ENCODE measurements around the gene CNGA3.

Gene CNGA3

GRCh38 chr2:98376301-98376910 is 30.1 kb downstream of the CNGA3 start:
- no peak overlapping the region for H2AK5ac ChIP-seq (ENCODE audit: low read length)
- H3K4me1 ChIP-seq (ENCODE audit: control insufficient read depth in 1 of 2, insufficient read depth in 2 of 2, low read length in 2 of 2) = peaks cover 12 to 24% of the 10 kb centered on the region in 2 experiments
- H3K14ac ChIP-seq (ENCODE audit: low read length) = no peak overlapping the region
- no peak overlapping the region for H4K12ac ChIP-seq (ENCODE audit: low read depth, low read length)
- no peak overlapping the region for H3K4ac ChIP-seq (ENCODE audit: low read depth, low read length)
- no peaks in the 10 kb centered on the region for H3K27me3 ChIP-seq (ENCODE audit: insufficient read depth, low read length)
- no peak overlapping the region for H3K23ac ChIP-seq (ENCODE audit: low read length)
- peak in 1 of 2 donors; percentile 30 for DNase-seq
- H3K4me3 ChIP-seq (ENCODE audit: low read depth, low read length) = no peak overlapping the region
- no peak overlapping the region for H3K27ac ChIP-seq (ENCODE audit: low read depth, low read length)
- H4K91ac ChIP-seq (ENCODE audit: low read depth, low read length) = no peak overlapping the region
- H3K36me3 ChIP-seq (ENCODE audit: control insufficient read depth in 1 of 2, insufficient read depth in 2 of 2, low read length in 2 of 2) = no peaks in the 10 kb centered on the region
- no peak overlapping the region for H2AFZ ChIP-seq (ENCODE audit: insufficient read depth, low read length, poor library complexity)
- H3K4me2 ChIP-seq (ENCODE audit: low read length) = no peak overlapping the region
- no peaks in the 10 kb centered on the region for H3K9me3 ChIP-seq (ENCODE audit: insufficient read depth, low read depth, low read length)
- H2BK5ac ChIP-seq (ENCODE audit: low read depth, low read length, poor library complexity) = no peak overlapping the region
- H4K8ac ChIP-seq (ENCODE audit: low read depth, low read length) = no peak overlapping the region
- no peaks in the 10 kb centered on the region for H3K79me2 ChIP-seq (ENCODE audit: control insufficient read depth, insufficient read depth, low read length, poor library complexity)
- no peak overlapping the region for H2BK12ac ChIP-seq (ENCODE audit: low read length)
- no peak overlapping the region for H3K9ac ChIP-seq (ENCODE audit: low read length)
- H3K79me1 ChIP-seq (ENCODE audit: low read length) = no peaks in the 10 kb centered on the region
- whole genome bisulfite sequencing (ENCODE audit: extremely low coverage, insufficient coverage, insufficient read length) = no CpG with 5 or more reads among the region's 6 CpGs
- no peak overlapping the region for H2BK120ac ChIP-seq (ENCODE audit: insufficient read depth, low read length, poor library complexity)
- no peak overlapping the region for H3K18ac ChIP-seq (ENCODE audit: low read length)

- Histone ChIP-seq H3K18ac (ENCODE audit: low read length) (no peak overlapping the region), H3K9me3 (ENCODE audit: insufficient read depth, low read depth, low read length) (no peaks in the 10 kb centered on the region), H4K91ac (ENCODE audit: low read depth, low read length) (no peak overlapping the region), H3K27ac (ENCODE audit: low read depth, low read length) (no peak overlapping the region), H3K4ac (ENCODE audit: low read depth, low read length) (no peak overlapping the region), H3K79me1 (ENCODE audit: low read length) (no peaks in the 10 kb centered on the region), H2AFZ (ENCODE audit: insufficient read depth, low read length, poor library complexity) (no peak overlapping the region), H4K12ac (ENCODE audit: low read depth, low read length) (no peak overlapping the region), H4K8ac (ENCODE audit: low read depth, low read length) (no peak overlapping the region), H3K4me2 (ENCODE audit: low read length) (no peak overlapping the region), H3K9ac (ENCODE audit: low read length) (no peak overlapping the region), H3K4me1 (ENCODE audit: control insufficient read depth in 1 of 2, insufficient read depth in 2 of 2, low read length in 2 of 2) (peaks cover 10 to 21% of the 10 kb centered on the region in 2 experiments), H2BK120ac (ENCODE audit: insufficient read depth, low read length, poor library complexity) (no peak overlapping the region), H3K27me3 (ENCODE audit: insufficient read depth, low read length) (no peaks in the 10 kb centered on the region), H3K14ac (ENCODE audit: low read length) (no peak overlapping the region), H3K36me3 (ENCODE audit: control insufficient read depth in 1 of 2, insufficient read depth in 2 of 2, low read length in 2 of 2) (no peaks in the 10 kb centered on the region), H3K23ac (ENCODE audit: low read length) (no peak overlapping the region), H2AK5ac (ENCODE audit: low read length) (no peak overlapping the region), H3K4me3 (ENCODE audit: low read depth, low read length) (no peak overlapping the region), H2BK12ac (ENCODE audit: low read length) (no peak overlapping the region), H2BK5ac (ENCODE audit: low read depth, low read length, poor library complexity) (no peak overlapping the region), H3K79me2 (ENCODE audit: control insufficient read depth, insufficient read depth, low read length, poor library complexity) (no peaks in the 10 kb centered on the region)
- no CpG with 5 or more reads among the region's 8 CpGs for WGBS (ENCODE audit: extremely low coverage, insufficient coverage, insufficient read length)
- DNase-seq = no peak
Measured at GRCh38 chr2:98376996-98377395, 30.7 kb downstream of the CNGA3 start.

- H3K9ac ChIP-seq (ENCODE audit: low read length) = no peak overlapping the region
- no CpG with 5 or more reads among the region's 7 CpGs for WGBS (ENCODE audit: extremely low coverage, insufficient coverage, insufficient read length)
- no peaks in the 10 kb centered on the region for H3K79me2 ChIP-seq (ENCODE audit: control insufficient read depth, insufficient read depth, low read length, poor library complexity)
- no peak for DNase-seq
- no peak overlapping the region for H4K91ac ChIP-seq (ENCODE audit: low read depth, low read length)
- no peak overlapping the region for H2AFZ ChIP-seq (ENCODE audit: insufficient read depth, low read length, poor library complexity)
- no peak overlapping the region for H3K18ac ChIP-seq (ENCODE audit: low read length)
- no peak overlapping the region for H2BK12ac ChIP-seq (ENCODE audit: low read length)
- H3K79me1 ChIP-seq (ENCODE audit: low read length) = no peaks in the 10 kb centered on the region
- H3K9me3 ChIP-seq (ENCODE audit: insufficient read depth, low read depth, low read length) = no peaks in the 10 kb centered on the region
- H4K12ac ChIP-seq (ENCODE audit: low read depth, low read length) = no peak overlapping the region
- H3K14ac ChIP-seq (ENCODE audit: low read length) = no peak overlapping the region
- H3K4me2 ChIP-seq (ENCODE audit: low read length) = no peak overlapping the region
- no peaks in the 10 kb centered on the region for H3K27me3 ChIP-seq (ENCODE audit: insufficient read depth, low read length)
- H2AK5ac ChIP-seq (ENCODE audit: low read length) = no peak overlapping the region
- H3K4ac ChIP-seq (ENCODE audit: low read depth, low read length) = no peak overlapping the region
- H3K36me3 ChIP-seq (ENCODE audit: control insufficient read depth in 1 of 2, insufficient read depth in 2 of 2, low read length in 2 of 2) = no peaks in the 10 kb centered on the region
- no peak overlapping the region for H4K8ac ChIP-seq (ENCODE audit: low read depth, low read length)
- no peak overlapping the region for H3K4me3 ChIP-seq (ENCODE audit: low read depth, low read length)
- H3K23ac ChIP-seq (ENCODE audit: low read length) = no peak overlapping the region
- no peak overlapping the region for H3K27ac ChIP-seq (ENCODE audit: low read depth, low read length)
- H2BK120ac ChIP-seq (ENCODE audit: insufficient read depth, low read length, poor library complexity) = no peak overlapping the region
- H2BK5ac ChIP-seq (ENCODE audit: low read depth, low read length, poor library complexity) = no peak overlapping the region
- H3K4me1 ChIP-seq (ENCODE audit: control insufficient read depth in 1 of 2, insufficient read depth in 2 of 2, low read length in 2 of 2) = peaks cover 7 to 16% of the 10 kb centered on the region in 2 experiments
Measured at GRCh38 chr2:98377544-98377943, 31.3 kb downstream of the CNGA3 start.

GRCh38 chr2:98378196-98378595 is 31.9 kb downstream of the CNGA3 start:
- H3K4me3 ChIP-seq (ENCODE audit: low read depth, low read length) = no peak overlapping the region
- no peak overlapping the region for H3K4me2 ChIP-seq (ENCODE audit: low read length)
- no peak overlapping the region for H2AK5ac ChIP-seq (ENCODE audit: low read length)
- no peaks in the 10 kb centered on the region for H3K27me3 ChIP-seq (ENCODE audit: insufficient read depth, low read length)
- H4K8ac ChIP-seq (ENCODE audit: low read depth, low read length) = no peak overlapping the region
- H3K14ac ChIP-seq (ENCODE audit: low read length) = no peak overlapping the region
- H3K4me1 ChIP-seq (ENCODE audit: control insufficient read depth in 1 of 2, insufficient read depth in 2 of 2, low read length in 2 of 2) = peaks cover 7 to 16% of the 10 kb centered on the region in 2 experiments
- H3K79me1 ChIP-seq (ENCODE audit: low read length) = no peaks in the 10 kb centered on the region
- H4K12ac ChIP-seq (ENCODE audit: low read depth, low read length) = no peak overlapping the region
- H3K18ac ChIP-seq (ENCODE audit: low read length) = no peak overlapping the region
- DNase-seq = no peak
- H4K91ac ChIP-seq (ENCODE audit: low read depth, low read length) = no peak overlapping the region
- no peak overlapping the region for H3K27ac ChIP-seq (ENCODE audit: low read depth, low read length)
- no peak overlapping the region for H3K9ac ChIP-seq (ENCODE audit: low read length)
- no peak overlapping the region for H2BK5ac ChIP-seq (ENCODE audit: low read depth, low read length, poor library complexity)
- H3K23ac ChIP-seq (ENCODE audit: low read length) = no peak overlapping the region
- WGBS (ENCODE audit: extremely low coverage, insufficient coverage, insufficient read length) = no CpG with 5 or more reads among the region's 6 CpGs
- H2BK120ac ChIP-seq (ENCODE audit: insufficient read depth, low read length, poor library complexity) = no peak overlapping the region
- no peak overlapping the region for H3K4ac ChIP-seq (ENCODE audit: low read depth, low read length)
- H3K9me3 ChIP-seq (ENCODE audit: insufficient read depth, low read depth, low read length) = no peaks in the 10 kb centered on the region
- H3K36me3 ChIP-seq (ENCODE audit: control insufficient read depth in 1 of 2, insufficient read depth in 2 of 2, low read length in 2 of 2) = no peaks in the 10 kb centered on the region
- no peak overlapping the region for H2BK12ac ChIP-seq (ENCODE audit: low read length)
- H2AFZ ChIP-seq (ENCODE audit: insufficient read depth, low read length, poor library complexity) = no peak overlapping the region
- no peaks in the 10 kb centered on the region for H3K79me2 ChIP-seq (ENCODE audit: control insufficient read depth, insufficient read depth, low read length, poor library complexity)
